ENCODE data around the gene MRFAP1L1.
A peak's percentile ranks its signal among the peaks of the same experiment; 100 is the strongest.

The MRFAP1L1 gene

GRCh38 chr4:6660430-6660829 lies 49.2 kb downstream of the MRFAP1L1 start:
- no peak for DNase-seq (ENCODE audit: low read depth in 2 of 2)

DNA sequence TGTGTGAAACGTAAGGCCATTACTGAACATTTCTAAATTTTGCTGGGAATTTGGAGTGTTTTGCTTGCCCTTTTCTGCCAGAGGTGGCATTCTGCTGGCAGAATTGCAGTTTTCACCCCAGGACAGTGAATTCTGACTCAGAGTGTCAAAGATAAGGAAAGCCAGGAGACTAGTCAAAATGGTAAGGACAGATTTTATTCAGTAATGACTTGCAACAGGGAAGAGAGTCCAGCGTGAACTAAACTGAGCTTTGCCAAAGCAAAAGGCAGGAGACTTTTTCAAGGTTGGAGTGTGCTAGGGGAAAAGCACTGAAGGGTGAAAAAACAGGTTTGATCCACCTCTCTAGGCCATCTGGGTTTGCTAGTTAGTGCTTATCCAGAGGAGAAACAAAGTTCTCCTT lies 49.8 kb downstream of the MRFAP1L1 start:
- no peak for DNase-seq (ENCODE audit: low read depth in 2 of 2)

DNA sequence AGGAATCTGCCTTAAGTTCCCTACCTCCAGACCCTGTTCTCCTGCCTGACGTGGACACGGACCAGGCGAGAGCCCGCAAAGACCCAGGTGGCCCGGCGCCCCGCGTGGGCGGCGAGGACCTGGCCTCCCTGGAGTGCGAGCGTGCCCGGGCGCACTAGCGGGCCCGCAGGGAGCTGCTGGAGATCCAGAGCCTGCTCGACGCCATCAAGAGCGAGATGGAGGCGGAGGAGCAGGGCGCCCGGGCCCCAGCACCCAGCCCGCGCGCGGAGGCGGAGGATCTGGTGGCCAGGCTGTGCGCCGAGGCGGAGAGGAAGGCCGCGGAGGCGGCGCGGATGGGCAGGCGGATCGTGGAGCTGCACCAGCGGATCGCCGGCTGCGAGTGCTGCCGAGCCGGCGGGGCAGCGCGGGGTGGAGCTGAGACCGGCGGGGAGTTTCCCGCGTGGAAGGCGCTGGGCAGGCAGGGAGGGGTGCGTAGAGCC lies 51.0 kb downstream of the MRFAP1L1 start:
- DNase-seq (ENCODE audit: low read depth in 2 of 2) = peak in 1 of 2 donors; percentile 40

DNA sequence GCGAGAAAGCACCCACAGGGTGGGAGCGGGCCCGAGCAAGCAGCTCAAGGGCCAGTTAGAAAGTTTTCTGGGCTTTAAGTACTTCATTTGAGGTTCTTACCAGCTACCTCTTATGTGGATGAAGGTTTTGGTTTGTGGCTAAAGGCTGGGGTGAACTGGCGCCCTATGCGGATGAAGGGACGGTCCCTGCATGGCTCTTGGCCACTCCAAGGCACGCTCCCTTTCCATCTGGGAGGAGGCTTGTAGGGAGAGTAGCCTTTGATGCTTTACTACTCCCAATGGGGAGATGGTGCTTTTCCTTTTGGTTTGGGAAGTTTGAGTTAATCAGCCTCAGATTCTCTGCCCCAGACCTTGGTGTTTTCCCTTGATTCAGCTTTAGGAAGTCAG lies 51.5 kb downstream of the MRFAP1L1 start:
- no peak for DNase-seq (ENCODE audit: low read depth in 2 of 2)
